Stimulated activated effector memory CD8-positive, alpha-beta T cell treated with anti-CD3 and anti-CD28 coated beads, Interleukin-12 subunit alpha, Interleukin-12 subunit beta, amount 100 ng/mL, for 72 hours (primary cell): ENCODE measurements around the gene CRYAA.

Source experiments
- ATAC-seq: fragments of 150-1000 bp; cut with Tn5 transposase; 2 replicates; pipeline ENCODE4 v1.10.0; 2021
- DNase-seq, 2 donors: peaks; one replicate each; pipeline ENCODE4 v3.0.0; 2021 to 2022; ENCODE audit warnings: low spot score in 2 of 2
- H3K27ac Mint-ChIP-seq: one replicate; pipeline ENCODE4 v1.8.0; 2022; ENCODE audit warnings: mild to moderate bottlenecking, mixed read lengths
- H3K36me3 Mint-ChIP-seq: one replicate; pipeline ENCODE4 v1.8.0; 2022; ENCODE audit warnings: mild to moderate bottlenecking, mixed read lengths
- H3K4me1 Mint-ChIP-seq: one replicate; pipeline ENCODE4 v1.8.0; 2022; ENCODE audit warnings: mixed read lengths
- H3K4me3 Mint-ChIP-seq: one replicate; pipeline ENCODE4 v1.8.0; 2022; ENCODE audit warnings: mild to moderate bottlenecking, mixed read lengths
- H3K9me3 Mint-ChIP-seq: one replicate; pipeline ENCODE4 v1.8.0; 2022; ENCODE audit warnings: mixed read lengths

The CRYAA gene

DNA sequence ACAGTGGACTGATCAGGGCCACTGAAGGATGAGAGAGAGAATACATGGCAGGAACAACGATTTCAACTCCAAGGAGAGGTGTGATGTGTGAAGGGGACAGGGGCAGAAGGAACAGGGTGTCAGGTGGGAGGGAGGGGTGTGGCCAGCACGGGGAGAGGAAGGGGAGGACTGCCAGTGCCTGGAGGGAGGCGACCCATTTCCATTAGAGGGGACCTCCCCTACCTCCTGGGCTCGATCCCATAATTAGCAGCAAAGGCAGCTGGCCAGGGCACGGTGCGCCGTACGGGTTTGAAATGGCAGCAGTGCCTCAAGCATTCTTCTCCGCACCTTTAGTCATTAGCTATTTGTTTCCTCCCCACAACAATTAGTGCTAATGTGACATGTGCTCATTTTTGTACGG, 22.7 kb downstream of the CRYAA start:
- no peak overlapping the region for H3K27ac Mint-ChIP-seq
- H3K9me3 Mint-ChIP-seq: no peaks in the 10 kb centered on the region
- peaks cover 17% of the 10 kb centered on the region for H3K4me1 Mint-ChIP-seq
- ATAC-seq (no peak), DNase-seq (no peak)
- H3K36me3 Mint-ChIP-seq: no peaks in the 10 kb centered on the region
- no peak overlapping the region for H3K4me3 Mint-ChIP-seq

DNA sequence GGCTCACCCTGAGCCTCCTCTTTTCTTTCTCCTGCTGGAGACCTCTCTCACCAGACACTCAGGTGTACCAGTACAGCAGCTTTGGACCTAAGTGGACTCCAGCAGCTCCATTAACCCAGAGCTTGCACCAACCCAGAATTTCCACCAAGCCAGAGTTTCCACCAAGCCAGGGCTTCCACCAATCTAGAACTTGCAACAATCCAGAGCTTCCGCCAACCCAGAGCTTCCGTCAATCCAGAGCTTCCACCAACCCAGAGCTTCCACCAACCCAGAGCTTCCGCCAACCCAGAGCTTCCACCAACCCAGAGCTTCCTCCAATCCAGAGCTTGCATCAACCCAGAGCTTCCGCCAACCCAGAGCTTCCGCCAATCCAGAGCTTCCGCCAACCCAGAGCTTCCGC, 23.2 kb downstream of the CRYAA start:
- DNase-seq (no peak), ATAC-seq (no peak)
- Mint-ChIP-seq H3K9me3 (no peaks in the 10 kb centered on the region), H3K36me3 (no peaks in the 10 kb centered on the region), H3K4me3 (no peak overlapping the region), H3K4me1 (peaks cover 18% of the 10 kb centered on the region), H3K27ac (no peak overlapping the region)

DNA sequence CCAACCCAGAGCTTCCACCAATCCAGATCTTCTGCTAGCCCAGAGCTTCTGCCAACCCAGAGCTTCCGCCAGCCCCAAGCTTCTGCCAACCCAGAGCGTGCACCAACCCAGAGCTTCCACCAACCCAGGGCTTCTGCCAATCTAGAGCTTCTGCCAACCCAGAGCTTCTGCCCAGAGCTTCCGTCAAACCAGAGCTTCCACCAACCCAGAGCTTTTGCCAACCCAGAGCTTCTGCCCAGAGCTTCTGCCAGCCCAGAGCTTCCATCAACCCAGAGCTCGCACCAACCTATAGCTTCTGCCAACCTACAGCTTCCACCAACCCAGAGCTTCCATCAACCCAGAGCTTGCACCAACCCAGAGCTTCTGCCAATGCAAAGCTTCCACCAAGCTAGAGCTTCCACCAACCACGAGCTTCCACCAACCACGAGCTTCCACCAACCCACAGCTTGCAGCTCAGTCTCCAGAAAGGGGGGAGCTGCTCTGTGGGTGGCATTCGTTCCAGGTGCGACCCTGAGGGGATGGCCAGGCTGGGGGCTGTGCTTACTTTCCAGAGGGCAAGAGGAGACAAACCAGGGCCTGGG, 23.8 kb downstream of the CRYAA start:
- Mint-ChIP-seq H3K4me3 (no peak overlapping the region), H3K36me3 (no peaks in the 10 kb centered on the region), H3K27ac (no peak overlapping the region), H3K9me3 (no peaks in the 10 kb centered on the region), H3K4me1 (peaks cover 24% of the 10 kb centered on the region)
- no peak for ATAC-seq
- no peak for DNase-seq

GRCh38 chr21:43193088-43193650, 24.4 kb downstream of the CRYAA start:
- peaks cover 24% of the 10 kb centered on the region for H3K4me1 Mint-ChIP-seq
- H3K27ac Mint-ChIP-seq: no peak overlapping the region
- ATAC-seq: no peak
- H3K36me3 Mint-ChIP-seq: no peaks in the 10 kb centered on the region
- H3K4me3 Mint-ChIP-seq: no peak overlapping the region
- H3K9me3 Mint-ChIP-seq: peaks cover 1% of the 10 kb centered on the region
- DNase-seq: no peak

DNA sequence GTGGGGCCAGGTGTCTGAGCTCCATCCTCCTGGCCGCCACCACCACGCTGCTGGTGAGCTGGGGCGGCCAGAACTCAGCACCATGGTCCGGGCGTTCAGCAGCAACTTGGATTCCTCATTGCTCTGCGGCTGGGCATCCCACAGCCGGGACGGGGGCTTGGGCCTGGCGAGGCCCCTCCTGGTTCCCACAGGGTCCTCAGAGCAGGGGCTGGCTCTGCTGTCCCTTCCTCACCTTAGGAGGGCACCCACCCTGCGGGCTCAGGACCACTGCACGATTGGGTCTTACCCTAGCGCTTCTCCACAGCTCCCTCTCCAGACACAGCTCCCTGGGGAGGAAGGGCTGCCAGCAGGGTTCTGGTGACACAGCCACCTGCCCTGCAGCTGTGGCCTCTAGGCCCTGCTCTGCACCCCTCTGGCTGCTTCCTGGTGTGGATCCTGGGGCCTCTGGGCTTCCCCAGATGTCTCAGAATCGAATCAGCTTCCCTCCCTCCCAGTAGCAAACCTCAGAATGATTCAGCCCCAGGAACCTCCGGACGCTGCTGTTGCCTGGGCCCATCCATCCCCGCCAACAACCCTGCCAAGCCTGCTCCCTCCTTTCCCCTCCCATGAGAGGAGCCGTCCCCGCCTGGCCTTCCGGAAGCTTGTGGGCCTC, 25.0 kb downstream of the CRYAA start:
- H3K36me3 Mint-ChIP-seq: no peaks in the 10 kb centered on the region
- peak overlapping the region; percentile 62 for H3K27ac Mint-ChIP-seq
- DNase-seq (no peak), ATAC-seq (peak; percentile 66)
- peaks cover 21% of the 10 kb centered on the region for H3K4me1 Mint-ChIP-seq
- H3K9me3 Mint-ChIP-seq: peaks cover 4% of the 10 kb centered on the region
- no peak overlapping the region for H3K4me3 Mint-ChIP-seq

- ATAC-seq (no peak), DNase-seq (no peak)
- Mint-ChIP-seq H3K36me3 (no peaks in the 10 kb centered on the region), H3K27ac (peak overlapping the region; percentile 62), H3K4me3 (no peak overlapping the region), H3K4me1 (peaks cover 19% of the 10 kb centered on the region), H3K9me3 (peaks cover 4% of the 10 kb centered on the region)
Observed at GRCh38 chr21:43194303-43195120, 25.7 kb downstream of the CRYAA start.

GRCh38 chr21:43195121-43196021, 26.6 kb downstream of the CRYAA start:
- ATAC-seq (no peak), DNase-seq (no peak)
- peaks cover 19% of the 10 kb centered on the region for H3K4me1 Mint-ChIP-seq
- no peaks in the 10 kb centered on the region for H3K36me3 Mint-ChIP-seq
- no peak overlapping the region for H3K4me3 Mint-ChIP-seq
- peaks cover 4% of the 10 kb centered on the region for H3K9me3 Mint-ChIP-seq
- no peak overlapping the region for H3K27ac Mint-ChIP-seq

GRCh38 chr21:43196826-43197225, 28.0 kb downstream of the CRYAA start:
- ATAC-seq (no peak), DNase-seq (no peak)
- Mint-ChIP-seq H3K4me1 (peaks cover 19% of the 10 kb centered on the region), H3K9me3 (peaks cover 6% of the 10 kb centered on the region), H3K27ac (no peak overlapping the region), H3K4me3 (no peak overlapping the region), H3K36me3 (no peaks in the 10 kb centered on the region)

DNA sequence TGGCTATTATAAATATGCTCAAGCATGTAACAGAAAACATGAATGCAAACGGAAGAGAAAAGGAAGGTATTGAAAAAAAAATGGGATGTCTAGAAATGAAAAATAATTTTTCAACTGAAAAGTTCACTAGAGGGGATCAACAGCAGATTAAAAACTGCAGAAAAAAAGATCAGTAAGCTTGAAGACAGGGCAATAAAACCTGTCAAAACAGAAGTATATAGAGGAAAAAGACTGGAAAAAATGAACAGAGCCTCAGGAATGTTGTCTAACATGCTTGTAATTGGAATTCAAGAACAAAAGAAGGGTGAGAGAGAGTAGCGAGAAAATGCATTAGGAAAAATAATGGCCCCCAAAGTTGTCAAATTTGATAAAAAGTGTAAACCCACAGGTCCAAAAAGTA, 29.6 kb downstream of the CRYAA start:
- Mint-ChIP-seq H3K27ac (no peak overlapping the region), H3K4me3 (no peak overlapping the region), H3K9me3 (peaks cover 9% of the 10 kb centered on the region), H3K4me1 (peaks cover 15% of the 10 kb centered on the region), H3K36me3 (no peaks in the 10 kb centered on the region)
- ATAC-seq: no peak
- DNase-seq: no peak

GRCh38 chr21:43201491-43201890, 32.7 kb downstream of the CRYAA start:
- H3K4me3 Mint-ChIP-seq: no peak overlapping the region
- peaks cover 9% of the 10 kb centered on the region for H3K9me3 Mint-ChIP-seq
- no peaks in the 10 kb centered on the region for H3K36me3 Mint-ChIP-seq
- ATAC-seq (no peak), DNase-seq (no peak)
- H3K27ac Mint-ChIP-seq: no peak overlapping the region
- peaks cover 7% of the 10 kb centered on the region for H3K4me1 Mint-ChIP-seq

DNA sequence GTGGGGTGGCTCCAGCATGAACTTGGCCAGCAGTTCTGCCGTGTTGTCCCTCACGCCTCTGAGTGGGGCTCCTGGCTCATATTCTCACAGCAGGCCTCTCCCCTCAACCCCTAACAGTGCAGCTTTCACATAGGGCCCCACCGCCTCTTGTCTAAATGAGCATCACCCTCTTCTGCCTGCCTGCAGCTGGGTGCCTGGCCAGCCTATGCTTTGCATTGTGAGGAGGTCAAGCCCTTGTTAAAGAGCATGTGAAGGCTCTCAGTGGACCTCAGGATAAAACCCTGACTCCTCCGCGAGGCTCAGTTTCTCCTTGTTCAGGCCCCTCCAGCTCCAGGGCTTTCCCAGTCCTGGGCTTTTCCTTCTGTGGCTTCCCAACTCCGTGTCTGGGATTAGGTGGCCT, 34.8 kb downstream of the CRYAA start:
- H3K27ac Mint-ChIP-seq: no peak overlapping the region
- DNase-seq (no peak), ATAC-seq (no peak)
- H3K36me3 Mint-ChIP-seq: no peaks in the 10 kb centered on the region
- no peaks in the 10 kb centered on the region for H3K4me1 Mint-ChIP-seq
- H3K4me3 Mint-ChIP-seq: no peak overlapping the region
- peaks cover 4% of the 10 kb centered on the region for H3K9me3 Mint-ChIP-seq

GRCh38 chr21:43204638-43205037, 35.8 kb downstream of the CRYAA start:
- Mint-ChIP-seq H3K4me1 (no peaks in the 10 kb centered on the region), H3K27ac (no peak overlapping the region), H3K36me3 (no peaks in the 10 kb centered on the region), H3K4me3 (no peak overlapping the region), H3K9me3 (peaks cover 4% of the 10 kb centered on the region)
- no peak for DNase-seq
- ATAC-seq: no peak

DNA sequence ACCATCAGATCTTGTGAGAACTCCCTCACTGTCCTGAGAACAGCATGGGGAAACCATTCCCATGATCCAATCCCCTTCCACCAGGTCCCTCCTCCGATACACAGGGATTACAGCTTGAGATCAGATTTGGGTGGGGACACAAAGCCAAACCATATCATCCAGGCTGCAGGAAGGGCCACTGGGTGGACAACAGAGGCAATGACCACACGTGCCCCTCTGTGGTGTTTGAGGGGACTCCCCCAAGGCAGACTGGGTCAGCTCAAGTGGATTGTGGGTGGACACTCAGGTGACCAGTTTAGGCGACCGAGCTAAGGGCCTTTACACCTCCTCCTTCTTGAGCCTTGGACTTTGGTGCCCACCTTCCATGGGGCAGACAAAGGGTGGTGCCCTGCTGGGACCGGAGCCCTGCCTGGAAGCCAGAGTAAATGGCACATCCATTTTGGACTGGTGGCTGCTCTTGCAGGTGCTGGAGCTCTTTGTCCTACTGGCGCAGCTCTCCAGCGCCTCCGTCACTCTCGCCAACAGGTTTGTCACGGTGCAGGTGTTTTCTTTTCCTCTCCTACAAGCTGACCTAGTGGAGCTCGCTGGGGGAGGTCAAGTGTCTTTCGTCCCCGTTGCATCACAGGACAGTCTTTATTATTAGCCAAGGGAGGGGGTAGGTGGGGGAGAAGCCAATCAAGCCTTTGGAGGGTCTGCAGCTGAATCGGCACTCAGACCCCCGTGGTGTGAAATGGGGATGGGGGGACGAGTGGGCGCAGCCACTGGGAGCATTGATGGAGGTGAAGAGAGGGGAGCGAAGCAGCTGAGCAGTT, 37.6 kb downstream of the CRYAA start:
- DNase-seq (no peak), ATAC-seq (no peak)
- Mint-ChIP-seq H3K27ac (no peak overlapping the region), H3K9me3 (peaks cover 4% of the 10 kb centered on the region), H3K36me3 (no peaks in the 10 kb centered on the region), H3K4me3 (no peak overlapping the region), H3K4me1 (no peaks in the 10 kb centered on the region)

GRCh38 chr21:43207043-43207315, 38.2 kb downstream of the CRYAA start:
- no peak for DNase-seq
- no peak overlapping the region for H3K4me3 Mint-ChIP-seq
- ATAC-seq: no peak
- no peak overlapping the region for H3K27ac Mint-ChIP-seq
- H3K4me1 Mint-ChIP-seq: no peaks in the 10 kb centered on the region
- H3K9me3 Mint-ChIP-seq: peaks cover 1% of the 10 kb centered on the region
- no peaks in the 10 kb centered on the region for H3K36me3 Mint-ChIP-seq
